Fibroblast of pulmonary artery (primary cell): ENCODE results near the gene BICC1.

Experiments
- DNase-seq: peaks from one replicate; pipeline ENCODE4 v3.0.0-alpha.2; 2010; ENCODE audit warnings: low read depth
- H3K4me3 ChIP-seq: replicated peaks from 2 replicates; pipeline ENCODE4 v1.5.1; 2011; ENCODE audit warnings: low read depth, mild to moderate bottlenecking, control low read depth, low read length, moderate library complexity
- CTCF ChIP-seq: IDR thresholded peaks from 2 replicates; pipeline ENCODE4 v1.5.1; 2011; ENCODE audit warnings: mild to moderate bottlenecking, control low read depth, low read length, inconsistent platforms; ENCODE audit errors: missing control alignments

Gene BICC1

DNA sequence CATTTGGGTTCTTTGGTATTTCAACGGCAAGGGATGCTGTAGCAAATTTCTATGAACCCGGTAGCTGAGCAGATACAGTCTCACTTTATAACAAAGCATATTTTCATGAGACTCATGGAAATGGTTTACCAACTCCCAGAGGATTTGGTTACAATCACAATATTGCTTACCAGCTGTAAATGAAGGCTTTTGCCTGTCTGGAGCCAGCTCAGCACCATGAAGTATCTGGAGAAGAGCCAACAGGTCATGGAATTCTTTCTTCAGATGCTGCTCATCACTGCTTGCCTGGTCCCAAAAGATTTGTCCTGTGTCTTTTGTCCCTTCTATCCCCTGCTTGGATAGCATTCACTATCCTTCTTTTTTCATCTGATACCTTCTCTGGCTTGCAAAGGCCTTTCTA, 346.9 kb downstream of the BICC1 start:
- no peak for TF ChIP-seq CTCF
- DNase-seq, result no peak
- no peak overlapping the region for H3K4me3 ChIP-seq

DNA sequence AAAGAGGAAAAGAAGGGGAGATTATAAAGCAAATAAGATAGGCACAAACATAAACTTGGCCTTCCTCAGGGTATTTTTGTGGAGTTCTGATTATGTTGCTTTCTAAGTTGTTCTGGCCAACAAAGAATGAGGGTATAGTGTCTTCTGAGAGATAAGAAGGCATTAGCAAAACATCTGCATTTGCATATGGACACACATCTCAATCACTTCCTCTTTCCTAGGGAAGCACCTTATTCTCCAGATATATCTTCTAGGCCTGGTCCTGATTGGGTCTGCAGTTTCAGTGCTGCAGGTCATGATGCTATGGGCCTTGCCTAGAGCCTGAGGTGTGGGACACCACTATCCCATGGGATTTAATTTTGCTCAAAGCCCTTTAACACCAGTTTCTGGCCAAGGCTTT, 355.0 kb downstream of the BICC1 start:
- DNase-seq, result no peak
- H3K4me3 ChIP-seq, result no peak overlapping the region
- no peak for TF ChIP-seq CTCF

DNA sequence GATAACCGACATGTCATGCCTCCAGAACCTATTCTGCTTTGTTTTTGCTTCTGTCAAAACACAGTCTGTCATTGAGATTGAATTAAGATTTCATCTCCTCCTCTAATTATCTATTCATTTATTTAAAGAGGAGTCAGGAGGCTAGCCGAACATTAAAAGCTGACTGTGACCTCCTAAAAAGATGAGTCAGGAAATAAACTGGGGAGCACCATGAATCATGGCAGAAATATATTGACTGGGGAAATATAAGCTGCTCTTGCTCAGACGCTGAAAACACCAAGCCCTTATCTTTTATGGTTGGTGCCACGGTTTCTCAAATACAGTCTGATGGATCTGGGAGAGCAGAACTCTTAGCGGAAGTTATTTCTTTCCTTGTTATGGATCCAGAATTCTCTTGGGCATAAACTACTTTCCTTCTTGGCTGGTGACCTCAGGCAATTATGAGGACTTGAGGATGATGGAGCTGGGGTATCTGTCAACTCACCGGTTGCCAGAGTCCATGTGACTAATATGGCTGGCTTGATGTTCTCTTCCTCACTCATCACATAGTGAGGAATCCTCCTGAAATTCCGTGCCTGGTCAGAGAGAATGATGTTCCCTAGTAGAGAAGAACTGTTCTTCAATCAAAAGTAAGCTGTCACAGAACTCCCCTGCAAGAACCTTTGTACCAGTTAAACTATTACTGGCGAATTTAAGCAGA, 356.2 kb downstream of the BICC1 start:
- DNase-seq, result no peak
- TF ChIP-seq CTCF, result no peak
- H3K4me3 ChIP-seq, result no peak overlapping the region

GRCh38 chr10:58870070-58870469, 357.4 kb downstream of the BICC1 start:
- DNase-seq, result no peak
- H3K4me3 ChIP-seq, result no peak overlapping the region
- TF ChIP-seq CTCF, result no peak

GRCh38 chr10:58873161-58873560, 360.5 kb downstream of the BICC1 start:
- no peak overlapping the region for H3K4me3 ChIP-seq
- no peak for DNase-seq
- TF ChIP-seq CTCF, result no peak
